Activated CD4-positive, alpha-beta T cell treated with anti-CD3 and anti-CD28 coated beads for 48 hours (primary cell): ENCODE measurements around the gene PLEKHG2.
"Not testable (repeated sequence)": the region's sequence is repeated elsewhere in the genome, so short reads cannot be mapped to it uniquely, and the experiment has no call there.

Experiments used
- DNase-seq: peaks from one replicate; pipeline ENCODE4 v3.0.0-alpha.2; 2020

Gene PLEKHG2

GRCh38 chr19:39424934-39425333, 12.5 kb downstream of the PLEKHG2 start:
- no peak for DNase-seq

- no peak for DNase-seq
Observed at GRCh38 chr19:39425744-39426143, 13.3 kb downstream of the PLEKHG2 start.

- DNase-seq, result no peak
Observed at GRCh38 chr19:39426170-39426569, 13.7 kb downstream of the PLEKHG2 start.

GRCh38 chr19:39427707-39428106, 15.2 kb downstream of the PLEKHG2 start:
- no peak for DNase-seq

GRCh38 chr19:39428283-39429112, 16.0 kb downstream of the PLEKHG2 start:
- DNase-seq, result no peak

- peak; percentile 74 for DNase-seq
Observed at GRCh38 chr19:39430675-39431593, 18.5 kb downstream of the PLEKHG2 start.

- DNase-seq, result no peak
Observed at GRCh38 chr19:39432677-39433025, 20.2 kb downstream of the PLEKHG2 start.

GRCh38 chr19:39433480-39434079, 21.1 kb downstream of the PLEKHG2 start:
- DNase-seq, result no peak

- no peak for DNase-seq
Observed at GRCh38 chr19:39434123-39435076, 21.9 kb downstream of the PLEKHG2 start.

- peak; percentile 100 for DNase-seq
Observed at GRCh38 chr19:39435499-39436349, 23.3 kb downstream of the PLEKHG2 start, which contains the start of gene RPS16. TSS of gene RPS16 (minus strand) at chr19:39435949. CDS start at chr19:39435895, 54 bp downstream.

GRCh38 chr19:39436350-39436716, 23.9 kb downstream of the PLEKHG2 start:
- DNase-seq, result no peak

GRCh38 chr19:39438270-39438934, 25.9 kb downstream of the PLEKHG2 start:
- no peak for DNase-seq

GRCh38 chr19:39444598-39445195, 32.2 kb downstream of the PLEKHG2 start:
- no peak for DNase-seq

- peak; percentile 99 for DNase-seq
Observed at GRCh38 chr19:39445196-39446111, 33.0 kb downstream of the PLEKHG2 start, which contains the start of gene SUPT5H. TSS of gene SUPT5H (plus strand) at chr19:39445582. CDS start at chr19:39445891, 309 bp downstream.

GRCh38 chr19:39446365-39447084, 34.1 kb downstream of the PLEKHG2 start:
- DNase-seq, result no peak

- DNase-seq, result peak; percentile 61
Observed at GRCh38 chr19:39448271-39448670, 35.8 kb downstream of the PLEKHG2 start.

- no peak for DNase-seq
Observed at GRCh38 chr19:39449116-39449797, 36.8 kb downstream of the PLEKHG2 start.

- not testable (repeated sequence) for DNase-seq
Observed at GRCh38 chr19:39451257-39451656, 38.8 kb downstream of the PLEKHG2 start.
